ENCODE measurements around the gene TMPRSS6.

- TF ChIP-seq EZH2phosphoT487 (IDR thresholded peaks at IDR 0.05; ENCODE audit: insufficient read depth, low read depth) = no peak
- TF ChIP-seq EZH2 (IDR thresholded peaks at IDR 0.05; ENCODE audit: insufficient read depth, poor library complexity, severe bottlenecking) = no peak
These were observed 48.2 kb upstream of the TMPRSS6 start for GRCh38 chr22:37157516-37158285.
